GM21360 (cell line): ENCODE data around the gene MAGI2.
"Not testable (repeated sequence)": the region's sequence is repeated elsewhere in the genome, so short reads cannot be mapped to it uniquely, and the experiment has no call there.

ENCODE experiments used
- ATAC-seq: cut with Tn5 transposase; IDR thresholded peaks from one replicate; pipeline ENCODE4 v1.9.1; 2021; ENCODE audit warnings: mild to moderate bottlenecking, moderate library complexity; ENCODE audit not compliant: unreplicated experiment

Gene MAGI2

DNA sequence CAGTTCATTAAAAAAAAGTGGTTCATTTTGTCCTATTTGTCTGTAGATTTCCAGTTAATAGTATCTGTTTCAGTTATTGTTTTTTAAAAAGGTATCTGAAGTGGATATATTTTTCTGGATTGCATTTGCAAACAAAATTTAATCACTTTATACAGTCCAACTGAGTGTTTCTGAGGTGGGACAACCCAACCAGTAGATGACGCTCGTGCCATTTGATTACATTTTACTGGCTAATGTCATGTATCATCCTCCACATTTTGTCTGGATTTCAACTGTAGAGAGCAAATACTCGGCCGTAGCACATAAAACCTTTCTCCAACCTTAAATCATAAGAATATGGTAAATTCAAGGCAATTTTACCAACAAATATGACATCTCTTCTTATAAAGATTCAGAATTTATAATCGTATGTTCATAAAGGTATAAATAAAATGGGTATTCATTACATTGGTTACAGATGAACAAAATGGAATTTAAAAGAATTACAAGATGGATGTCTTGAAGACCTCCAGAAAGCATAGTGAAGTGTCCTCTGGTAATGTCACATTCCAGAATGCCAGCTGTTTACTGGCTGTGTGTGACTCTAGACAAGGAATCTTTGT, 865.9 kb downstream of the MAGI2 start:
- no peak for ATAC-seq

DNA sequence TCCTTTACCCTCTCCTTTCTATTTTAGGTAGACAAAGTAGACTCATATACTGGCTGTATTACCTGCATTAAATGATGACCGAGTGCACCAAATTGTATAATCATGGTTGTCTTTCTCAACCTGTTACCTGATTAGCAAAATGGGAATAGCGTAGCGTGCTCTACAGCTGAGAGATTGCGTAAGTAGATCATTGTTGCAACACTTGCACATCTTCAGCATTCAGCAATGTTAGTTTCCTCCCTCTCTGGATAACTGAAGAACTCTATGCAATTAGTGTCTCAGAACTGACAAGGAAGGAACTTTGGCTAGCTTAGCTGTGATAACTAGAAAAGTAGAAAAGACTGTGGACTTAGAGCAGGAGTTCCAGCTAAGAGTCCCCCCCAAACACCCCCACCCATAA, 867.5 kb downstream of the MAGI2 start:
- no peak for ATAC-seq

DNA sequence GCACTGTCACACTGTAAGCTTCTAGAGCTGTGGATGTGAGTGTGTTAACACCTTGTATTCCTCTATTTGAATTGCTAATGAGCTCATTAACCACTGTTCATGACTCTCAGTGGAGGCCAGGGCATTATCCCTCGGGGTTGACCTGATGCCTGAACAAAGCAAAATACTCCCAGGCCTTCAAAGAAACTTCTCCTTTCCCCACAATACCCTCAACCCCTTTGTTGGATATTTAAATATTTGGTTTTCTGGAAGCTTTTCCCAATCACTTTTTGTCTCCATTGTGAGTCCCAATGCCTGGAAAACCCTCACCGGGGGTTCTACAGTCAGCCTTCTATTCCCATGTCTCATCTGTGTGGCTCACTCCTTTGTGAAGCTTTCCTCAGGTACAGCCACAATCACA, 874.8 kb downstream of the MAGI2 start:
- no peak for ATAC-seq

DNA sequence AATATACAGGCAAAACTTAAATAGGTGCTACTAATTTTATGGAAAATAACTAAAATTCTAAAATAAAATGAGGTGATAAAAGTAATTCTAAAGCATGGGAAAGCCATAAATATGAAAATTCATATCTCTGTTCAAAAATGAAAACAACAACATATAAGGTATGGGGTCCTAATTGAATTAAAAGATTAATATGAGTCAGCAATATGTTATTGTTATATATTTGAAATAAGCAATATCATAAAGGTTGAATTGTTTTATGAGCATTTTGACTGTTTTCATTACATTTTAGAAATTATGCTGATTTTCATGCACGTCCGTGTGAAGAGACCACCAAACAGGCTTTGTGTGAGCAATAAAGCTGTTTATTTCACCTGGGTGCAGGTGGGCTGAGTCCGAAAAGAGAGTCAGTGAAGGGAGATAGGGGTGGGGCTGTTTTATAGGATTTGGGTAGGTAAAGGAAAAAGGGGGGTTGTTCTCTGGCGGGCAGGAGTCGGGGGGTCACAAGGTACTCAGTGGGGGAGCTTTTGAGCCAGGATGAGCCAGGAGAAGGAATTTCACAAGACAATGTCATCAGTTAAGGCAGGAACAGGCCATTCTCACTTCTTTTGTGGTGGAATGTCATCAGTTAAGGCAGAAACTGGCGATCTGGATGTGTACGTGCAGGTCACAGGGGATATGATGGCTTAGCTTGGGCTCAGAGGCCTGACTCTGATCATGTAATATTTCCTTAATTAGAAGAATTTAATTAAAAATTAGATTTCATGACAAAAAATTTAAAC, 876.1 kb downstream of the MAGI2 start:
- not testable (repeated sequence) for ATAC-seq

DNA sequence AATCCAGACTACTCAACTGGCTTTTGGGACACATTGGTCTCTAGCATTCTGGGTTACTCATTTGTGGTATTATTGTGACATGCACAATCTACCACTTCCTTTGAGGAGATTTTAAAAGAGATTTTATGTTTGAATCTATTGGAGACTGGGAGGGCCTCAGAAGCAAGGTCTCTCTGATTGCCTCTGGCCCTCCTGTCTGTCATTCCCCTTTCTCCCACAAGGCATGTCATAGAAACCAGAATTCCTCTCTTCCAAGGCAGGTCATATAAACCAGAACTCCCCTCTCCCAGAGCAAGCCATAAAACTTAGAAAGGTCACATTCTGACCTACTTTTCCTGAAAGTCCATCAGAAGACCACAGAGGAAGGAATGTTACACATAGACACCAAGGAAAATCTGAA, 877.2 kb downstream of the MAGI2 start:
- no peak for ATAC-seq

DNA sequence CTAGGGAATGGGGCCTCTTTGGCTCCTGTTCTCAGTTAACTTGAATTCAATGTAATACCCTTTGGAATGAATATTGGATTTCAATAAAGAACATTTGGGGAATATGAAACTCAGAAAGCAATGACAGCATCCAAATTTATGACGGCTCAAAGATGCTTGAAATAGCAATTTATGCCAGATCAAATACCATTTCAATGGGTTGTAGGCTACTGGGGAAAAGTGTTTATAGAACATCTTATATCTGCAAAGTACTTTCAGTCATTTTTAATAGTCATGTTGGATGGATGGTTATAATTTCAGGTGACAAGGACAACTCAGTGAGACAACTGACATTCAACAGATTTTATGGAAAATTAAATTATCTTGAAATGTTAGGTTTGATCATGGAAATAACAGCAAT, 882.2 kb downstream of the MAGI2 start:
- no peak for ATAC-seq

DNA sequence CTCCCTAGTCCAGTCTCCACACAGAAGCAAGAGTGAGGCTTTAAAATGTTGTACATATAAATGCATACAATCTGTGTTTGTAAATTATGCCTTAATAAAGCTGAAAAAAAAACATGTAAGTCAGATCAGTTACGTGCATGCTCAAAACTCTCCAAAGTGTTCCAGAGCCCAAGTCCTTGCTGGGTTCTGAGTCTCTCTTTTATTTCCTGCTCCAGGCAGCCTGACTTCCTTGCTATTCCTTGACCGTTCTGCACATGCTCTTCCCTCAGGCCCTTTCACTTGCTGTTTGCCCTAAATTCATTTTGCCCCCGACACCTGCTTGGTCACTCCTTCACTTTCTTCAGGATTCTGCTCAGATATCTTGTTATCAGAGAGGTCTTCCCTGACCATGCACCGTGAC, 884.8 kb downstream of the MAGI2 start:
- no peak for ATAC-seq

DNA sequence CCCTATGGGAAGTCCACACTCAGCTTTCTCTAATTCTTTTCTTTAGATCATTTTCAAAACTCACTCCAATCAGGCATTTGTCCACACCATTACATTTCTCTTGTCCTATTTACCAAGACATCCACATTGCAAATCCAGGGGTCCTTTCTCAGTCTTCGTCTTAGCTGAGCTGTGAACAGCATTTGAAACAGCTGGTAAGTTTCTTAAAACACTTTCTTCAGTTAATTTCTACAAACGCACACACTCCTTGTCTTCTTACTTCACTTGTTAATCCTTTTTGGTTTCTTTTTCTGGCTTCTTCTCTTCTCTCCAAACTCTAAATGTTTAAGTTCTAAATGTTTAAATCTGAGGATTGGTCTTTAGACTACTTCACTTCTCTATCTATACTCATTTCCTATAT, 885.6 kb downstream of the MAGI2 start:
- ATAC-seq = no peak

DNA sequence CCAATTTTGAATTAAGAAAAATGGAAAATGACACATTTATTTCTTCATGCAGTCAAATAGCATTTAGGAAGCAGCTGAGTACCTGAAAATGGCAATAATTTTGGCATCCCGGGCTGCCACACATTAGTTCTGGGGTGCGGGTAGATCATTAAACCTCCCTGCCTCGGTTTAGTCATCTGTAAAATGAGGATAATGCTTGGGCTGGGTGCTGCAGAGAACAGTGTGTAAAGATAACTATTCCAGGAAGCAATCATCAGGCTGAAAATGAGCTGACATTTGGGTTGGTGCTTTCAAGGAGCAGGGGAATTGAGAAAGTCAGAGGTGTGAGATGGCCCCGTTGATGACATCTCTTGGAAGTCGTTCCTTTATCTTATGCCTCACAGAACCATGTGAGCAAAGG, 887.7 kb downstream of the MAGI2 start:
- ATAC-seq = no peak

DNA sequence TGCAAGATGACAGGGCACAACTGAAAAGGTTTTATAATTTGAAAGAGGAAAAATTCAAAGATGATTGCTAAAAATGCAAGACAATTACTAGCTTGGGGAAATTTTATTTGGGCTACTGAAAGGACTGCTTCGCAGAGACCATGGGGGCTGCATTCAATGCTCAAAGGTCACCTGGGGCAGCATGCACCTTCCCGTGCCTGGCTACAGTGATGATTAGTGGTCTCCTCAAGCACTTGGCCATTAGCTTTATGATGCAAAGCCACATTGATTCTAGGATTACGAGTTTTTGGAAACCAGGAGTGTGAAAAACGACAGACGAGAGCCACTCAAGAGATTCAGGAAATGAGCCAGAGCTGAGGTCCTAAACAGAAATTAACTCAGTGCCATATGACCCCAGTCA, 890.3 kb downstream of the MAGI2 start:
- ATAC-seq = no peak

DNA sequence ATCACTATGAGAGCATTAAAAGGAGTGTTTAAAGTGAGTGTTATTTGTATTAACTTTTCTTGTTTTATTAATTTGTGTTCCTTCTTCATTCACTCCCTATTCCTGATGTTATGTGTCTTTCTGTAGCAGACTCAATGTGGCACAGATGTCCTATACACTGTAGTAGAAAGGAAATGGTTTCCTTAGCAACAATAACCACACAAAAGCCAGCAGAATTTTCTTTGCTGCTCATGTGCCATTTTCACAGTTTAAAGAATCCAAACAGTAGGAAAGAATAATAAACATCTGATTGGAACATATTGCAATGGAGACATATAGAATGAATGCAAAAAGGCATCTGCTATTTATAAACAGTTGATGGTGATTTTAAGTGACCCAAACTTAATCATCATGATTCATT, 891.3 kb downstream of the MAGI2 start:
- ATAC-seq = no peak

DNA sequence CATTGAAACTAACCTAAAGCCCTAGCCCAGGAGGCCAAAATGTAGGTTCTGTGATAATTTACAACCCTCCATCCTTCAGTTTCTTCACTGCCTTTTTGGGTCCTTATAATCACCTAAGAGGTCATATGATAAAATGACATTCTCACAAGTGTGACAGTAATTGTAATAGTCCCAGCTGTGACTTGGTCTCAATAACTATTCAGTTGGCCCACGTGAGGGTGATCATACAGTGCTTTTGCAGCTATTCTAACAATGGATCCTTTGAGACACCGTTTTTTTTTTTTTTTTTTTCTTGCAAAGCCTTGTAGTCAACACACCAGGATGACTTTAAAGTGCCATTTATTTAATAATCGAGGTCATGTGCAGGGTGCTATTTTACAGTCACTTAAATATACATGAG, 894.9 kb downstream of the MAGI2 start:
- ATAC-seq = no peak

DNA sequence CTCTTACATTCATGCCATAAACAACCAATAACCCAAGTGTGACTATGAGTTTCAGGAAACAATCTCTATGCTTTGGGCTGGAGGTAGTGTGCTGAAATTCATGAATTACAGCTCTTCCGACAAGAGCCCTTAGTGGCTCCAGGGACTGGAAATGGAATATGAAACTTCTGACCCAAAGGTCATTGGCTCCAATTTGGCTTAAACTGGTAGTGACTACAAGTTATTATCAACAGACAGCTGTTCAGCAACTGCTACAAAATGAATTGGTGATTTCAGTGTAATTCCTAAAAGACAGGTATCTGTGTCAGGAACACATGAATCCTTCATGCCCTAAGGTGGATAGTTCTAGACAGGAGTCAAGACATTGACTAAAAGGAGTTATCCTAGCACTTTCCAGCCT, 909.5 kb downstream of the MAGI2 start:
- ATAC-seq = no peak

DNA sequence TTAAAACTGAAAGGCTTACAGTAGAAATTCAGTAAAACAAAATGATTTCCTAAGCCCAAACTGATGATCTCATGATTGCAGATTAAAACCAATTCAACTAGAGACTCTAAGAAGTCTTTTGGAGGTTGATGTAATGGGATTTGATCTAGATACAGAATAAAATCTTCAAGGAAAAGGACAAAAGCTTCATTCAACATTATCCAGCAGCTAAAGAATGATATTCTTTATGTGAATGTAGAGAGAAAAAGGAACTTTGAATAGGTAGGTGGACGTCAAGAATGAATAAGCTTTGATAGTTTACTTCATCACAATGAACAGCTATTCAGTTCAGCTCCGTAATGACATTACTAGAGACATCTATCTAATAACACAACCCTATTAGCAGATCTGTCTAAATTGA, 910.5 kb downstream of the MAGI2 start:
- ATAC-seq = no peak

DNA sequence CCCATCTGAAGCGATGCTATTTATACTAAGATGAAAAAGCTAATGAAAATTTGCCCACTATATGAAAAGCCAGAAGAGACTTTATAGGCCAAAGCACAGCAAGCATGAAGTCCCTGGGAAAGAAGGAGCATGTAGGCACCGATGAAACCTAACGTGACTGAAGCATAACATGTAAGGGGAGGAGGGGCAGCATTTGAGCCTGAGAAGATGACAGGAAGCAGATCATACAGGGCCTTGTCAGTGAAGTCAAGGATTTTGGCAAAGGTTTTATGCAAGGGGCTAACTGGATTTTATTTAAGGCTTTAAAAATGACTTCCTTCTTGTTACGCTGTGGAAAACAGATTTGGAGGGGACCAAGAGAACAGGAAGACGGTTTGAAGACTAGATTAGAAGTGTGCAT, 910.9 kb downstream of the MAGI2 start:
- no peak for ATAC-seq

DNA sequence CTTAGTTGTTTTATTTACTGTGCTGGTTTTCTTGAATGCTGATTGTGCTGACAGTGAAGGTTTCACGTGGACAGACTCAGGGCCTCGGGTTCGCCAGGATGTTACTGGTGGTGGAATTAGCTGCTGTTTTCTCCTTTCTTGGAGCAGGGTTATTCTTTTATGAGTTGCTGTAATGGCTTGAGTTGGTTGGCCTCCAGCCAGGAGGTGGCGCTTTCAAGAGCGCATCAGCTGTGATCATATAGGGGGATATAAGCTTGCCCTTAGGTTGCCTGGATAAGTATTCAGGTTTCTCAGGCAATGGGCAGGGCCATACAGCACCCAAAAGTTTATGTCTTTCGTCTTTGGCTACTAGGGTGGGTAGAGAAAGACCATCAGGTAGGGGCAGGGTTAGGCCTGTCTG, 913.6 kb downstream of the MAGI2 start:
- ATAC-seq = no peak

DNA sequence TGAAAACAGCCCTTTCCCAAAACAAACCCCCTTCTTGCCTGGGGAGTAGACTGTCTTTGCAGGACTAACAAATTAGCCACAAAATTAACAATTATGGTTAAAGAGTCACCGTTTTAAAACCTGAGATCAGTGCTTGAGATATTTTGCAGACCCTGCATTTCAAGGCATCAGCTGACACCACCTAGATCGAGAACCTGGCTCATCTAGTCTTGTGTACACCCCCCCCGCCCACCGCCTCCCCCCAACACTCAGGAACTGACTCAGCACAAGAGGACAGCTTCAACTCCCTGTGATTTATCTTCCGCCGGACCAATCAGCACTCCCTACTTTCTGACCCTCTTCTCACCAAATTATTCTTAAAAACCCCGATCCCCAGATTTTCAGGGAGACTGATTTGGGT, 917.8 kb downstream of the MAGI2 start:
- no peak for ATAC-seq

DNA sequence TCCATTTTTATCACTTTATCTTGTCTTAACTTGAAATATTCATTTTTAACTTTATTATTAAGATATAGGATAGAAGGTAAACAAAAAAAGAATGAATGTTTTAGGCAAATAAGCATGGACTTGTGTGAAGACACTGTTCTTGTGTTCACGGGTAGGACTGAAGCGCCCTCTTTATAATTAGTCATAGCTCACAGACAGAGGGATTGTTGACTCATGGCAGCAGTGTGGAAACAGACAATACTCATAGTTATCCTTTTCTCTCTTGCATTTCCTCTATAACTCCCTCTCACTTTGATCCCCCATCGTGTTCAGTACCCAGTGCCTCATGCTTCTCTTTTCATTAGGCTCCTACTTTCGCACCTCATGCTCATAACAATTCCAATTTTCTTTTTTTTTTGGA, 923.1 kb downstream of the MAGI2 start:
- ATAC-seq = no peak

DNA sequence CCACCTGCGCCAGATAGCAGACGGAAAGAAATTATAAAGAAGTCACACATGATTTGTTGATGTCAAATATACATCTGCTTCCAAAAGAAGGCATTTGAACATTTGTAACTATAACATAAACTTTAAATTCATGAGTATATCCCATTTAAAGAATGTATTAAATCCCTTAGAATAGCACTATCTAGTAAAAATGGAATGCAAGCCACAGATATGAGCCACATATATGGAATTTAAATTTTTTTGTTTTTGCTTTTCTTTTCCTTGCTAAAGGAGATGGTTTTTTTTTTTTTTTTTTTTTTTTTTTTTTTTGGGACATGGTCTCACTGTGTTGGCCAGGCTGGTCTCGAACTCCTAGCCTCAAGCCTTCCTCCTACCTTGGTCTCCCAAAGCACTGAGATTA, 924.1 kb downstream of the MAGI2 start:
- ATAC-seq = no peak

DNA sequence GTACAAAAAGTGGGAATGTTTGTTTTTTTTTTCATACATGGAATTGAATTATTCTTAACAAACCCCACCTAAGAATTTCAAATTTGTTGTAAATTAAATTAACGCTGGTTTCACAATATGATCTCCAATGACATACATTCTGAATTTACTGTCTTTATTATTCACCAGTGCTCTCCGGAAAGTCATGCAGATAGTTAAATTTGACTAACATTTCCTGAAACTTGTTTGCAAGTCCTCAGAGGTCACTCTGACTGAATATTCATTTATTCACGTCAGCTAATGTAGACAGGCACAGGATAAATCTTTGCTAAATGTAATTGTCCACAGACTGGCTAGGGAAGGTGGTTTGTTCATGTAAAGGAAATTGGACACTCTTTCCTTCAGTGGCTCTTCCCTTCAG, 924.5 kb downstream of the MAGI2 start:
- no peak for ATAC-seq

DNA sequence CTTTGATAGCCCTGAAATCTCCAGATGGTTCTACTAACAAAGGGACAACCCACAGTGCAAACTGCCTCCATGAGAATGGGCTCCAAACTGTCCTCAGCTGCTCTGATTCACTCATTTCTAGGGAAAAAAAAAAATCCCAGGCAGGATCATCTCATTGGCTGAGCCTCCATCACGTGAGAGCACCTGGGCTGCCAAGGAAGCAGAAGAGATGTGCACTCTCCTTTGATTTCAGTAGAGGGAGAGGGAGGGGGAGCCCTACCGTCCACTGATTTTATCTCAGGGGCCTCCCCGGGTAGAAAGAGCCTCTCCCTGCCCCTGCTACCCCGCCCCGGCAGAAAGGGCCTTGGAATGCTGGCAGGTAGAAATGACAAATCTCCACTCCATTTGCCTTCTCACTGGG, 929.5 kb downstream of the MAGI2 start:
- ATAC-seq = no peak

DNA sequence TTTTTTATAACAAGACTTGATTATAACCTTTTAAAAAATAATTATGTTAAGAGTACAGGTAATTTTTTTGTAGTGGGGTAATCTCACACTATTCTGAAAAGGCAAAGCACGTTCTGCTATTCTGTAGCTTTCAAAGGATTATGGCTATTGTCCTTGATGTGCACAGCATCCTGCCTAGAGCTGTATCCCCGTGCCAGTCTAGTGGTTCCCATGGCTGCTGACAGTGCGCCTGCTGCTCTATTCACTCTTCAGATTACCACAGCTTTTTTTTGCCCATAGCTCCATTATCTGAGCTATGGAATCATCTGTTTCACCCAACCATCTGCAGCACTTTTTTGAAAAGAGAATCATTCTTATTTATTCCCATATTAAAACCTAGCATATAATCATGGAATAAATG, 931.5 kb downstream of the MAGI2 start:
- no peak for ATAC-seq

DNA sequence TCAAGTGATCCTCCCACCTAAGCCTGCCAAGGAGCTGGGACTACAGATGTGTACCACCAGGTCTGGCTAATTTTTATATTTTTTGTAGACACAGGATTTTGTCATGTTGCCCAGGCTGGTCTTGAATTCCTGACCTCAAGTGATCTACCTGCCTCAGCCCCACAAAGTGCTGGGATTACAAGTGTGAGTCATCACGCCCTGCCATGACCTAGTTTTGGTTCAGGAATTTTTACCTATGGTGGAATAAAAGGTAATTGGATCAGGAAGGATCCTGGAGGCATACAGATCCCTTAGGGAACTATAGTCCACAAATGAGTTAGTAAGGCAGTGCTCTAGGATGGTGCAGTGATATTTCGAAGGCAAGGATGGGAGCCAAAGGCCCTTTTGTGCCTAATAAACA, 937.0 kb downstream of the MAGI2 start:
- no peak for ATAC-seq
